CD4-positive, alpha-beta T cell treated with Interleukin-6 at 100 ng/mL for 8 hours (primary cell): Measurements from ENCODE around the gene ZNF341.
"Not testable (repeated sequence)": the region's sequence is repeated elsewhere in the genome, so short reads cannot be mapped to it uniquely, and the experiment has no call there.

Source experiments
- DNase-seq: peaks from one replicate; pipeline ENCODE4 v3.0.0-alpha.2; 2020; ENCODE audit warnings: mixed read lengths, low spot score

ZNF341 gene

DNA sequence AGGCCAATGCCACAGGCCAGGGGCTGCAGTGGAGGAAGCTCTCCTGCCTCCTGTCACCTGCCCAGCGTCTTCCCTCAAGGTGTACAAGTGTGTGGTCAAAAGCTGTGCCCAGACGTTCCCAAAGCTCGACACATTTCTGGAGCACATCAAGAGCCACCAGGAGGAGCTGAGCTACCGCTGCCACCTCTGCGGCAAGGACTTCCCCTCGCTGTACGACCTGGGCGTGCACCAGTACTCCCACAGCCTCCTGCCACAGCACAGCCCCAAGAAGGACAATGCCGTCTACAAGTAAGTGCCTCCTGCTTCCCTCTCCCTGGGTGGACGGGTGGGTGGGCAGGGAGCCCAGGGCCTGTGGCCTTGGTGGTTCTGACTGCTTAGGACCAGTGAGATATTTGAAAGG lies 38.2 kb downstream of the ZNF341 start:
- DNase-seq, result no peak

DNA sequence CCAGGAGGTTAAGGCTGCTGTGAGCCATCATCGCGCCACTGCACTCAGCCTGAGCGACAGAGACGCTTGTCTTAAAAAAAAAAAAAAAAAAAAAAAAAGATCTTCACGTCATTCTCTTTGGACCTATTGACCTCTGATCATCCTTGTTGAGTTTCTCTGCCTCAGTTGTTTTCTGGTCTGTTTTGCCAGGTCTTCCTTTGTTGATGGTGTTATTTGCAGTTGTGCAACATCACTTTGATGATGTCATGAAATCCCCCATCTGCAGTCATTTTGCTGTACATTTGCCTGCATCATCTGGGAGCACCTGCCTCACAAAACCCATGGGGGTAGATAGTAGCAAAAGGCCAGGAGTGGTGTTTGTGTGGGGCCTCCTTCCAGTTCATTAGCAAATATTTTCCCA lies 40.1 kb downstream of the ZNF341 start:
- no peak for DNase-seq

DNA sequence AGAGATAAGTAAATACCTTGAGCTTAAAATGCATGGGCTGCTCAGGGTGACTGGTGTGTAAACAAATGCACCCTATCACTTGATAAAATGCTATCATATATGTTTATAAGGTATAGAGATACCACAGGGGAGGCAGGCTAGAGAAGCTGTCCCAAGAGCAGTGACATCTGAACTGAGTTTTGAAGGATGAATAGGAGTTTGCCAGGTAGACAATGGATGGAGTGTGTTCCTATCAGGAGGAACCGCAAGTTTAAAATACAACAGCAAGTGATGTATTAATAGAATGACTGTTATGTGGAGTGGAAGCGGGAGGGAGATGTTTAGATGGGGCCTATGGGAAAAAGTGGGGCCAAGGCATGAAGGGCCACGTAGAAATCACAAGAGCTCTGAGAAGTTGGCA lies 40.6 kb downstream of the ZNF341 start:
- DNase-seq, result no peak

GRCh38 chr20:33773412-33774089 lies 41.8 kb downstream of the ZNF341 start:
- no peak for DNase-seq

DNA sequence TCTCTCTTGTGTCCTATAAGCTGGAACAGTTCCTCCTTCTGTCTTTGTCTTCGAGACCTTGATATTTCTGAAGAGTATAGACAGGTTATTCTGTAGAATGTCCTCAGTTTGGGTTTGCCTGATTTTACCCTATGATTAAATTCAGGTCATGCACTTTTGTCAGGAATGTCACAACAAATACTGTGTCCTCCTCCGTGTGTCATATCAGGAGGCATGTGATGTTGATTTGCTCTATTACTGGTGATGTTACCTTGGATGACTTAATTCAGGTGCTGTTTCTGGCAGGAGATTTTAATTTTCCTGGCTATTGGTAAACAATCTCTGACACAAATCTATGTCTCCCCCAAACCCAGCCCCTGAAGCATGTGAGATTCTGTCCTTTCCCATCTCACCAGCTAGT lies 46.0 kb downstream of the ZNF341 start:
- DNase-seq, result no peak

DNA sequence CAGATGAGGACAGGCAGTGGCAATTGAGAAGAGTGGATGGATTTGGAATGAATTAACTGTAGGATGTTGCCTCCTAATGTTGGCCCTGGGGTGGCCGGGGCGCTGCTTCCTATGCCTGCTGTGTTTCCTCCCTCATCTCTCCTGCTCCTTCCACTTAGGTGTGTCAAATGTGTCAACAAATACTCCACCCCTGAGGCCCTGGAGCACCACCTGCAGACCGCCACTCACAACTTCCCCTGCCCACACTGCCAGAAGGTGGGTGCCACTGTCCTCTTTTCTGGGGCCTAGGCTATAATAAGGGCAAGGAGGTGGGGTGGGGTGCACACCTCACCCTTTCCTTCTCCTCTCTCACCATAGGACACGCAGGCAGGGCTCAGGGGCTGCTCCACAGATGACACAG lies 49.3 kb downstream of the ZNF341 start:
- no peak for DNase-seq

- no peak for DNase-seq
These were observed 50.1 kb downstream of the ZNF341 start for GRCh38 chr20:33781945-33782344.

- DNase-seq, result no peak
These were observed 51.5 kb downstream of the ZNF341 start for GRCh38 chr20:33783256-33783655.

GRCh38 chr20:33783818-33784217 lies 52.0 kb downstream of the ZNF341 start:
- DNase-seq, result no peak

GRCh38 chr20:33784225-33784624 lies 52.4 kb downstream of the ZNF341 start:
- no peak for DNase-seq

DNA sequence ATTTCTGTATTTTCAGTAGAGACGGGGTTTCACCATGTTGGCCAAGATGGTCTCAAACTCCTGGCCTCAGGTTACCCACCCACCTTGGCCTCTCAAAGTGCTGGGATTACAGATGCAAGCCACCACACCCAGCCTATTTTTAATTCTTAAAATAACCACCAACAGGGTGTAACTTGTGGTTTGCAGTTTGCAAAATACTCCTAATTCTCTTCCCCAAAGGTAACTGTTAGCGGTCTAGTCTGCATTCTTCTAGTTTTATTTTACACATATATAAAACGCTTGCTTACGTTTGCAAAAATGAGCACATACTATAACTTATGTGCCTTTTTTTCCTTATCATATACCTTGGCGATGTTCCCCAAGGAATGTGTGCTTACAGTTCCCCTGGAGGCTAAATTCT lies 53.7 kb downstream of the ZNF341 start:
- no peak for DNase-seq

DNA sequence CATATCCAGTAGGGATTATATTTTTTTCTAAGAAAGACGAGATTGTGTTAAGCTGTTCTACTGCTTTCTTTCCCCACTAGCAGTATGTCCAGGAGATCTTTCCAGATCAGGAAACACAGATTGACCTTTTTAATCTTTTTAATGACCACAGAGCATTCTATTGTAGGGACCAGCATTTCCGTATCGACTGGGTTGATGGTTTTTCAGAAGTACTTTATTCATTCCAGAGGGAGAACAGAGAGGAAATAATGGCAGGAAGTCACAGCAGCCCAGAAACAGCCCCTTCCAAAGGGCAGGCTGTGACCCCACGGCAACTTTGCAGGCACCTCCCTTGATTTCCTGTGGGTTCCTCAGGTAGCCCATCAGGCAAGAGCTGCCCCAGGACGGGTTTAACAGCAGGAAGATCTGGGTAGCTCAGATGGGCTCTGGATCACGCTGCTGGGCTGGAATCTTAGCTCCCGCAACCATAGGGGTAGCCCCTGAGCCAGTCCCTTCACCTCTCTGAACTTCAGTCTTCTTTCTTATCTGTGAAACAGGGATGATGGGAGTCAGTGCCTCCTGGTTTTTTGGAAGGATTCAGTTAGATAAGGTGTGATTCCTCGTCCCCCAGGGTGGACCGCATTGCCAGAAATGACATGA lies 55.6 kb downstream of the ZNF341 start:
- no peak for DNase-seq

DNA sequence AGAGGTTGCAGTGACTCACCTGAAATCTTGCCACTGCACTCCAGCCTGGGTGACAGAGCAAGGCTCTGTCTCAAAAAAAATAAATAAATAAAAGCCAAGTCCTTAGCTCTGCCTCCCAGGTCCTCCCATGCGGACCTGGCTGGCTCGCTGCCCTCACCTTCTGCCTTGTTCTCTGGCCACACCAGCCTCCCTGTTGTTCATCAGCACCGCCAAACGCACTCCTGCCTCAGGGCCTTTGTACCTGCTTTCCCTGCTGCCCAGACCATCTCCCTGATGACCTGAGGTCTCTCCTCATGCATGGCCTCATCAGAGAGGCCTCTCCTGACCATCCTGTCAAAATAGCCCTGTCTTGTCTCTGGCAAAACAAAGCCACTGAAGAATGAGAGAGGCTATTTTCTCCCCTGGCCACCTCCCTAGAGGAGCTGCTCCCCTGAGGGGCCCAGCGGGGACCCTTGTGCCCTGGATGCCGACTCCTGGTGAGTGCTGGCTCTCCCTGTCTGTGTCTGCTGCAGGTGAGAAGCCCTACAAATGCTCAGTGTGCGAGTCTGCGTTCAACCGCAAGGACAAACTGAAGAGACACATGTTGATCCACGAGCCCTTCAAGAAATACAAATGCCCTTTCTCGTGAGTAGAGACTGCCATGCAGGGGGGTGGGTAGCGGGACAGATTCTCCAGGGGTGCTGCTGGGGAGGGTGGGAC lies 56.7 kb downstream of the ZNF341 start:
- no peak for DNase-seq

DNA sequence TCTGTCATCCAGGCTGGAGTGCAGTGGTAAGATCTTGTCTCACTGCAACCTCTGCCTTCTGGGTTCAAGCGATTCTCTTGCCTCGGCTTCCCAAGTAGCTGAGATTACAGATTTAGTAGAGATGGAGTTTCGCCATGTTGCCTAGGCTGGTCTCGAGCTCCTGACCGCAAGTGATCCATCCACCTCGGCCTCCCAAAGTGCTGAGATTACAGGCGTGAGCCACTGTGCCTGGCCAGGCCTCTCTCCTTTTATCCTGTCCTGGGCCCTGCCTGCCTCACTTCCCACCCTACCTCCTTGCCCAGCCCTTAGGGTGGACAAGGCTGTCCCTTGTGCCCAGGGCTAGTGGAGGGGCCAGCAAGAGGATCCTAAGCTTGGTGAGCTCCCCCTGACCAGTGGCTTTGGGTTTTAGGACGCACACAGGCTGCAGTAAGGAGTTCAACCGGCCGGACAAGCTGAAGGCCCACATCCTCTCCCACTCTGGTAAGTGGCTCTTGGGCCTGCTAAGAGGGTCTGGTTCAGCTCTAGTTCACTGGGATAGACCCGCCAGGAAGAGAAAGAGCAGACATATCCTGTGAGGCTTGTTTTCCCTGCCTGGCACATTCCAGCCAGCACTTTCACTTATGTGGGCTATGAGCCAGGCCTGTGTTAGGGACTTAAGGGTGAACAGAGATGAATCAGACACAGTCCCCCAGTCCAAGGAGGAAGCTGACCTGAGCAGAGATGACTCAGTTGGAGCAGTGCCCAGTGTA lies 57.5 kb downstream of the ZNF341 start:
- DNase-seq, result no peak

DNA sequence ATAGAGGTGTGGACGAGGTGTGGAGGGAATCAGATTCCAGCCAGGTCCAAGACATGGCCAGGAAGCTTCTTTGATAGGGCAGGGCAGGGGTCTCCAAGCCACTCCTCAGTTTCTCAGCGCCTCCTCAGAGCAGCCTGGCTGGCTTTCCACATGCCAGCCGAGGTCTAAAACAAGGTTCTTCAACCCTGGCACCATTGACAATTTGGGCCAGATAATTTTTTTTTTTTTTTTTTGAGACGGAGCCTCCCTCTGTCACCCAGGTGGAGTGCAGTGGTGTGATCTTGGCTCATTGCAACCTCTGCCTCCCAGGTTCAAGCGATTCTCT lies 58.0 kb downstream of the ZNF341 start:
- no peak for DNase-seq

GRCh38 chr20:33790566-33790965 lies 58.8 kb downstream of the ZNF341 start:
- DNase-seq, result no peak

GRCh38 chr20:33791021-33791420 lies 59.2 kb downstream of the ZNF341 start:
- DNase-seq, result no peak

DNA sequence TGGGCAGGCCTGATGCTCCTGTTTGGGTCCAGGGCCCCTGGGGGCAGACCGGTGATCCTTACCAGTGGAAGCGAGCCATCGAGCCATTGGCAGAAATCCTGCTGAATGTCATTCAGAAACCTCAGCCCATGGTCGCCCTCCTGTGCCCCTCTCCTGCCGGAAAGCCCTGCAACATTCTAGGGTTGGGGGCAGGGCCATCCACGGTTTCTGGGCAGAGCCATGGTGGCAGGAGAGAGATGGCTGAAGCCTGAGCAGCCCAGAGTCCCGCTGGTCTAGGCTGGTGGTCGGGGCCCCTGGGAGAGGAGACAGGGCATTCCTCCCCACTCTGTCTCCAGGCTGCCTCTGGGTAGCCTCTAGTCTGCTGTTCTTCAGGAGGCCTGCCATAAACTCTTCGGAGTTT lies 59.7 kb downstream of the ZNF341 start:
- no peak for DNase-seq

DNA sequence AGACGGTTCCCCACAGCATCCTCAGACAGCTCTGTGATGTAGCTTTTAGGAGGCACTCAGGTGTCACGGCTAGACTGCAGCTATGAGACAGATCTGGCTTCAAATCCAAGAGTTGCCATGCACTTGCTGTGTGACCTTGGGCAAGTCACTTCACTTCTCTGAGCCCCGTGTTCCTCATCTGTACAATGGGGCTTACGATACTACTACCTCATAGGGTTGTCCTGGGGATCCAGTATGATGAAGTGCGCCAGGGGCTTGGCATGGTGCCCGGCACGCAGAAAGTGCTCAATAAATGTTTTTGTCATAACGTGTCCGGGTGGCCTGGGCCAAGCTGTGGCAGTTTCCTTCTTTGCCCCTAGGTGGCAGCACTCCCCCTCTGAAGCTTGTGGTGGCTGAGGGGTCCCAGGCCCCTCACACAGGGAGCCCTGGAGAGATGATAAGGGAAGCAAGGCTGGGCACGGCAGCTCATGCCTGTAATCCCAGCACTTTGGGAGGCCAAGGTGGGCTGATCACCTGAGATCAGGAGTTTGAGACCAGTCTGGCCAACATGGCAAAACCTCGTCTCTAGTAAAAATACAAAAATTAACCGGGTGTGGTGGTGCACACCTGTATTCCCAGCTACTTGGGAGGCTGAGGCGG lies 60.3 kb downstream of the ZNF341 start:
- DNase-seq, result peak; percentile 35

- not testable (repeated sequence) for DNase-seq
These were observed 60.8 kb downstream of the ZNF341 start for GRCh38 chr20:33792598-33792989.

- DNase-seq, result no peak
These were observed 61.5 kb downstream of the ZNF341 start for GRCh38 chr20:33793011-33793931.
